Measurements from ENCODE around the gene TRIM75.
"Not testable (repeated sequence)": the region's sequence is repeated elsewhere in the genome, so short reads cannot be mapped to it uniquely, and the experiment has no call there.

The TRIM75 gene

DNA sequence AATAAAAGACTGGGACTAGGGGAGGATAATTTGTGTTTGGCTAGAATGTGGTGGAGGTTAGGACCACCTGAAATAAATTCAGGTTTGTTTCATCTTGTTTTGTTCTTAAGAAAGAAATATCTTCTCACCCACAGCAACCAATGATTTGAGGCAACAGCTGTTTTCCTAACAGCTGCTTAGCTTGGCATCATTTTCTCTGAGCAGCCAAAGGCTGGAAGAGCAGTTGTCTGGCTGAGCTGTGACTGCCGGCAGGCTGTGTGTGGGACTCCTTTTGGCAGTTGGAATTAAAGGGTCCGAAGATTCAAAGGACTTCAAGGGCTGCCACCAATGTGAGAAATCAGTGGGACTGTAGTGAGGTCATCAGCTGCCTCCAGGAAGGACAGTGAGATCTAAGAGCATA lies 5.0 kb downstream of the TRIM75 start:
- H3K27me3 ChIP-seq (replicated peaks), result no peaks in the 10 kb centered on the region
- H3K4me3 ChIP-seq (ENCODE audit: low read depth, low read length), result no peak overlapping the region
- in situ Hi-C loops (cut with HindIII; ENCODE audit: low pct_ligation_motif_present, low sequenced_read_pairs), result no loop called here
- DNase-seq, result no peak
- H3K27ac ChIP-seq, result no peak overlapping the region
- H3K36me3 ChIP-seq (replicated peaks), result no peaks in the 10 kb centered on the region
- TF ChIP-seq, protein P1, sequence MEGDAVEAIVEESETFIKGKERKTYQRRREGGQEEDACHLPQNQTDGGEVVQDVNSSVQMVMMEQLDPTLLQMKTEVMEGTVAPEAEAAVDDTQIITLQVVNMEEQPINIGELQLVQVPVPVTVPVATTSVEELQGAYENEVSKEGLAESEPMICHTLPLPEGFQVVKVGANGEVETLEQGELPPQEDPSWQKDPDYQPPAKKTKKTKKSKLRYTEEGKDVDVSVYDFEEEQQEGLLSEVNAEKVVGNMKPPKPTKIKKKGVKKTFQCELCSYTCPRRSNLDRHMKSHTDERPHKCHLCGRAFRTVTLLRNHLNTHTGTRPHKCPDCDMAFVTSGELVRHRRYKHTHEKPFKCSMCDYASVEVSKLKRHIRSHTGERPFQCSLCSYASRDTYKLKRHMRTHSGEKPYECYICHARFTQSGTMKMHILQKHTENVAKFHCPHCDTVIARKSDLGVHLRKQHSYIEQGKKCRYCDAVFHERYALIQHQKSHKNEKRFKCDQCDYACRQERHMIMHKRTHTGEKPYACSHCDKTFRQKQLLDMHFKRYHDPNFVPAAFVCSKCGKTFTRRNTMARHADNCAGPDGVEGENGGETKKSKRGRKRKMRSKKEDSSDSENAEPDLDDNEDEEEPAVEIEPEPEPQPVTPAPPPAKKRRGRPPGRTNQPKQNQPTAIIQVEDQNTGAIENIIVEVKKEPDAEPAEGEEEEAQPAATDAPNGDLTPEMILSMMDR (IDR thresholded peaks at IDR 0.05; ENCODE audit: low read depth, low read length, missing control alignments), result no peak

DNA sequence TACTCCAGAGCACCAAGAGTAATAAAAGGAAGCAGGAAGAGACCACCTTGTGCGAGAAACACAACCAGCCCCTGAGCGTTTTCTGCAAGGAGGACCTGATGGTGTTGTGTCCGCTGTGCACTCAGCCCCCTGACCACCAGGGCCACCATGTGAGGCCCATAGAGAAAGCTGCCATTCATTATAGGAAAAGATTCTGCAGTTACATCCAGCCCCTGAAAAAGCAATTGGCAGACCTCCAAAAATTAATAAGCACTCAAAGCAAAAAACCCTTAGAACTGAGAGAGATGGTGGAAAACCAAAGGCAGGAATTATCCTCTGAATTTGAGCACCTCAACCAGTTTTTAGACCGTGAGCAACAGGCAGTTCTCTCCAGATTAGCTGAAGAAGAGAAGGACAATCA lies 5.7 kb downstream of the TRIM75 start:
- H3K36me3 ChIP-seq (replicated peaks), result no peaks in the 10 kb centered on the region
- TF ChIP-seq, protein P1 (IDR thresholded peaks at IDR 0.05; ENCODE audit: low read depth, low read length, missing control alignments), result no peak
- H3K4me3 ChIP-seq (ENCODE audit: low read depth, low read length), result no peak overlapping the region
- no peak overlapping the region for H3K27ac ChIP-seq
- no peaks in the 10 kb centered on the region for H3K27me3 ChIP-seq (replicated peaks)
- in situ Hi-C loops (cut with HindIII; ENCODE audit: low pct_ligation_motif_present, low sequenced_read_pairs), result no loop called here
- no peak for DNase-seq

DNA sequence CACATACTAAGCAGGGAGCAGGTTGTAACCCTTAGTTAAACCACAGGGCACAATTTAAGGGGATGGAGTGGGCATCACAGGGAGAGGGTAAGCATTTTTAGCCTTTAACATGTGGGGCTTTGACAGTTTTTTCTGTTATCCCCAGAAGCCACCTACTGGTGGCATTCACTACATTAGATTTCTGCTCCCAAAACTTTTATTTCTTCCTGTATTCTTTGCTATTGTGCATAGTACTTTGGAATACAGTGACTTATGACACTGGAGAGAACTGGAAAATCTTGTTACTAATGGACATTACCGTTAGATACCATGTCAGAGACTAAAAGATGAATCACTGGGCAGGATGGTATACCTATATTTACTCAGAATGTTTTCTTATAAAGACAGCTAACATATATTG lies 7.3 kb downstream of the TRIM75 start:
- Histone ChIP-seq H3K27me3 (replicated peaks) (no peaks in the 10 kb centered on the region), H3K4me3 (ENCODE audit: low read depth, low read length) (no peak overlapping the region), H3K27ac (no peak overlapping the region), H3K36me3 (replicated peaks) (no peaks in the 10 kb centered on the region)
- in situ Hi-C loops (cut with HindIII; ENCODE audit: low pct_ligation_motif_present, low sequenced_read_pairs), result no loop called here
- TF ChIP-seq, protein P1 (IDR thresholded peaks at IDR 0.05; ENCODE audit: low read depth, low read length, missing control alignments), result peak; percentile 37
- DNase-seq, result no peak

DNA sequence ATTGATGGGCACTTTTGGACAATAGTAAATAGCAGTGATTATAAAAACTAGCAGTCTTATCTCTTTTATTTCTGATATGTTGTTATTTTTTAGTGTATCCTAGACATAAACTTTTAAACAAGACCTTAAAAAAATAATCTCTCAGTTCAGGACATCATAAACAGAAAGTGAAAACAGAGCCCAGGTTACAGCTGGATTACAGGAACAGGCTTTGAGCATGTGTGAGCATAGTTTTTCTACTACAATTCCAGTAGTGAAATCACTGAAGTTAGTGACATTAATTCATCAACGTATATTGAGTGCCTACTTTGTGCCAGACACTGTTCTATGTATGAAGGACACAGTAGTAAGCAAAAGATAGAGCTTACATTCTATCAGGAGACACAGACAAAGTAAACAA lies 16.9 kb downstream of the TRIM75 start:
- H3K36me3 ChIP-seq (replicated peaks), result no peaks in the 10 kb centered on the region
- DNase-seq, result no peak
- TF ChIP-seq, protein P1 (IDR thresholded peaks at IDR 0.05; ENCODE audit: low read depth, low read length, missing control alignments), result no peak
- H3K27me3 ChIP-seq (replicated peaks), result no peaks in the 10 kb centered on the region
- in situ Hi-C loops (cut with HindIII; ENCODE audit: low pct_ligation_motif_present, low sequenced_read_pairs), result no loop called here
- H3K27ac ChIP-seq, result no peak overlapping the region
- no peak overlapping the region for H3K4me3 ChIP-seq (ENCODE audit: low read depth, low read length)

DNA sequence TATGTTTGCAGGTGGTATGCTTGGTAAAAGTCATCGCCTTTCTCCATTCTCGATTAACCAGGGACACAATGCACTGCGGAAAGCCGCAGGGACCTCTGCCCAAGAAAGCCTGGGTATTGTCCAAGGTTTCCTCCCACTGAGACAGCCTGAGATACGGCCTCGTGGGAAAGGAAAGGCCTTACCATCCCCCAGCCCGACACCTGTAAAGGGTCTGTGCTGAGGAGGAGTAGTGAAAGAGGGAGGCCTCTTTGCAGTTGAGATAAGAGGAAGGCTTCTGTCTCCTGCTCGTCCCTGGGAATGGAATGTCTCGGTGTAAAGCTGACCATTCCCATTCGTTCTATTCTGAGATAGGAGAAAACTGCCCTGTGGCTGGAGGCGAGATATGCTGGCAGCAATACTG lies 19.7 kb downstream of the TRIM75 start:
- in situ Hi-C loops (cut with HindIII; ENCODE audit: low pct_ligation_motif_present, low sequenced_read_pairs); H3K27ac ChIP-seq; H3K36me3 ChIP-seq (replicated peaks): not testable (repeated sequence)

DNA sequence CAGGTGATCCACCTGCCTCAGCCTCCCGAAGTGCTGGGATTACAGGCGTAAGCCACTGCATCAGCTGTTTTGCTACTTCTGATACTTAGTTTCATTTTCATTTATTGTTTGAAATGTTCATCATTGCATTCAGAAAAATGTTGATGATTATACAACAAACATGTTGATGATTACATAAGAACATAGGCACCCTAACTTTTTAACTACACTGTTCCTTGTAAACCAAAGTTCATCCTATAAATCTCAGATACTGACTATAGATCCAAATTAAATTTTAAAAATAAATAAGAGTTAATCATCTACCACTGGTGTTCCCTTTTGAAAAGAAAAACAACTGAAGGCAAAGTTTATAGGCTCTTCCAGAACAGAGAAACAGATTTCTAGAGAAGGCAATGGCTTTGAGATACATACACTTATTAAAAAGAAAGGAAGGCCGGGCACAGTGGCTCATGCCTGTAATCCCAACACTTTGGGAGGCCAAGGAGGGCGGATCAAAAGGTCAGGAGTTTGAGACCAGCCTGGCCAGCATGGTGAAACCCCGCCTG lies 23.4 kb downstream of the TRIM75 start:
- TF ChIP-seq, protein P1 (IDR thresholded peaks at IDR 0.05; ENCODE audit: low read depth, low read length, missing control alignments), result no peak
- Histone ChIP-seq H3K4me3 (ENCODE audit: low read depth, low read length) (no peak overlapping the region), H3K27me3 (replicated peaks) (no peaks in the 10 kb centered on the region), H3K36me3 (replicated peaks) (peaks cover 3% of the 10 kb centered on the region), H3K27ac (no peak overlapping the region)
- in situ Hi-C loops (cut with HindIII; ENCODE audit: low pct_ligation_motif_present, low sequenced_read_pairs), result no loop called here
- no peak for DNase-seq

More for the DNA sequence above, 19.7 kb downstream of the TRIM75 start:
- H3K4me3 ChIP-seq (ENCODE audit: low read depth, low read length); H3K27me3 ChIP-seq (replicated peaks); DNase-seq: not testable (repeated sequence)

All from brain microvascular endothelial cell (primary cell).